ENCODE results near the gene PRDM16. TPM values are rescaled to one million over a fixed set of nuclear protein-coding genes. Genes with fewer than 3 reads are reported as not detected.

PRDM16 gene
- total and polyA plus RNA-seq, 2 of the 13 experiments (the other 11 are each of a cell fraction or from before 2014, with no cell fraction given) = 0.15 to 0.81 TPM

DNA sequence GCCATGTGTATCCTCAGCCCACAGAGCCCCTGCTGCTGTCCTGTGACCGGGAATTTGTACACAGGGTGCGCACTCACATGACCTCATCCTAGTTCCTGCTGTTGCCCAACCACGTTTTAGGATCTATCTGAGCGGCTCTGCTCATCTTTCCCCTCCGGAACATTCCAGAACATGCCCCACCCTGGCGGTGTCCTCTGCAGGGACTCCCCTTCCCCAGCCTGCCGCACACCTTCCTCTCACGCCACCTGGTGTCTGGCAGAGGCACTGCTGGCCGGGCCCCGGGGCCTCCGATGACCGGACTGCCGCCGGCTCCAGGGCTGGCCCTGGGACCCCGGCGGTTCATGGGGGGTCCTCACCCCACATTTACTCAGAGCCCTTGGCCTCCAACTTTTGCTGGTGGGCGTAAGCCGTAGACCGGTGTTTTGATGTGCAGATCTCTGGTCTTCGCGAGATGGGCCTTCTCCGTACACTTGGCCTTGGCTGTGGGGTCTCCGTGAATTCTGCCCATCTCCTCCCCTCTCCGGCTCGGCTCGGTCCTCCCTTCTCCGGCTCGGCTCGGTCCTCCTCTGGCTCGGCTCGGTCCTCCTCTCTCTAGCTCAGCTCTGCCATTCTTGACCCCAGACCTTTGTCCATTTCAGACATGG, 414.9 kb downstream of the PRDM16 start (continued):
- TF ChIP-seq, protein P1, sequence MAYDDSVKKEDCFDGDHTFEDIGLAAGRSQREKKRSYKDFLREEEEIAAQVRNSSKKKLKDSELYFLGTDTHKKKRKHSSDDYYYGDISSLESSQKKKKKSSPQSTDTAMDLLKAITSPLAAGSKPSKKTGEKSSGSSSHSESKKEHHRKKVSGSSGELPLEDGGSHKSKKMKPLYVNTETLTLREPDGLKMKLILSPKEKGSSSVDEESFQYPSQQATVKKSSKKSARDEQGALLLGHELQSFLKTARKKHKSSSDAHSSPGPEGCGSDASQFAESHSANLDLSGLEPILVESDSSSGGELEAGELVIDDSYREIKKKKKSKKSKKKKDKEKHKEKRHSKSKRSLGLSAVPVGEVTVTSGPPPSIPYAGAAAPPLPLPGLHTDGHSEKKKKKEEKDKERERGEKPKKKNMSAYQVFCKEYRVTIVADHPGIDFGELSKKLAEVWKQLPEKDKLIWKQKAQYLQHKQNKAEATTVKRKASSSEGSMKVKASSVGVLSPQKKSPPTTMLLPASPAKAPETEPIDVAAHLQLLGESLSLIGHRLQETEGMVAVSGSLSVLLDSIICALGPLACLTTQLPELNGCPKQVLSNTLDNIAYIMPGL (CRISPR knock-in tag; IDR thresholded peaks at IDR 0.05; ENCODE audit: borderline replicate concordance in 1 of 2, low read depth in 1 of 2) = 0 out of 4 replicates have a peak, but pooled peaks of 1 of the 2 experiments have one; percentile 28
- TF ChIP-seq RAD21 (CRISPR knock-in tag; IDR thresholded peaks at IDR 0.05) = peak; percentile 91
- TF ChIP-seq KDM1A (CRISPR knock-in tag; IDR thresholded peaks at IDR 0.05) = no peak
- TF ChIP-seq, protein P2, sequence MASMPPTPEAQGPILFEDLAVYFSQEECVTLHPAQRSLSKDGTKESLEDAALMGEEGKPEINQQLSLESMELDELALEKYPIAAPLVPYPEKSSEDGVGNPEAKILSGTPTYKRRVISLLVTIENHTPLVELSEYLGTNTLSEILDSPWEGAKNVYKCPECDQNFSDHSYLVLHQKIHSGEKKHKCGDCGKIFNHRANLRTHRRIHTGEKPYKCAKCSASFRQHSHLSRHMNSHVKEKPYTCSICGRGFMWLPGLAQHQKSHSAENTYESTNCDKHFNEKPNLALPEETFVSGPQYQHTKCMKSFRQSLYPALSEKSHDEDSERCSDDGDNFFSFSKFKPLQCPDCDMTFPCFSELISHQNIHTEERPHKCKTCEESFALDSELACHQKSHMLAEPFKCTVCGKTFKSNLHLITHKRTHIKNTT (CRISPR knock-in tag; IDR thresholded peaks at IDR 0.05) = 0 out of 2 replicates have a peak, but pooled peaks have one; percentile 40
- 0 out of 2 replicates have a peak, but pooled peaks have one; percentile 56 for TF ChIP-seq SSRP1 (CRISPR knock-in tag; IDR thresholded peaks at IDR 0.05)
- peak; percentile 60; the same call in 1 of the 2 replicates for TF ChIP-seq HOXA5 (CRISPR knock-in tag; IDR thresholded peaks at IDR 0.05)
- peak; percentile 31; the same call in 1 of the 2 replicates for TF ChIP-seq PHF8 (CRISPR knock-in tag; IDR thresholded peaks at IDR 0.05)
- TF ChIP-seq ZNF629 (CRISPR knock-in tag; conservative IDR thresholded peaks at IDR 0.05) = 0 out of 2 replicates have a peak, but pooled peaks have one; percentile 16
- TF ChIP-seq STAG1 (CRISPR knock-in tag; IDR thresholded peaks at IDR 0.05) = peak; percentile 84
- TF ChIP-seq, protein P3, sequence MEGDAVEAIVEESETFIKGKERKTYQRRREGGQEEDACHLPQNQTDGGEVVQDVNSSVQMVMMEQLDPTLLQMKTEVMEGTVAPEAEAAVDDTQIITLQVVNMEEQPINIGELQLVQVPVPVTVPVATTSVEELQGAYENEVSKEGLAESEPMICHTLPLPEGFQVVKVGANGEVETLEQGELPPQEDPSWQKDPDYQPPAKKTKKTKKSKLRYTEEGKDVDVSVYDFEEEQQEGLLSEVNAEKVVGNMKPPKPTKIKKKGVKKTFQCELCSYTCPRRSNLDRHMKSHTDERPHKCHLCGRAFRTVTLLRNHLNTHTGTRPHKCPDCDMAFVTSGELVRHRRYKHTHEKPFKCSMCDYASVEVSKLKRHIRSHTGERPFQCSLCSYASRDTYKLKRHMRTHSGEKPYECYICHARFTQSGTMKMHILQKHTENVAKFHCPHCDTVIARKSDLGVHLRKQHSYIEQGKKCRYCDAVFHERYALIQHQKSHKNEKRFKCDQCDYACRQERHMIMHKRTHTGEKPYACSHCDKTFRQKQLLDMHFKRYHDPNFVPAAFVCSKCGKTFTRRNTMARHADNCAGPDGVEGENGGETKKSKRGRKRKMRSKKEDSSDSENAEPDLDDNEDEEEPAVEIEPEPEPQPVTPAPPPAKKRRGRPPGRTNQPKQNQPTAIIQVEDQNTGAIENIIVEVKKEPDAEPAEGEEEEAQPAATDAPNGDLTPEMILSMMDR (CRISPR knock-in tag; IDR thresholded peaks at IDR 0.05) = peak; percentile 94
- no peak for TF ChIP-seq ZBTB21 (CRISPR knock-in tag; IDR thresholded peaks at IDR 0.05)
- TF ChIP-seq SALL1 (CRISPR knock-in tag; IDR thresholded peaks at IDR 0.05) = peak; percentile 34; the same call in 1 of the 2 replicates
- 0 out of 2 replicates have a peak, but pooled peaks have one; percentile 17 for TF ChIP-seq HNRNPL (IDR thresholded peaks at IDR 0.05; ENCODE audit: low read depth, low read length)
- TF ChIP-seq, protein P4, sequence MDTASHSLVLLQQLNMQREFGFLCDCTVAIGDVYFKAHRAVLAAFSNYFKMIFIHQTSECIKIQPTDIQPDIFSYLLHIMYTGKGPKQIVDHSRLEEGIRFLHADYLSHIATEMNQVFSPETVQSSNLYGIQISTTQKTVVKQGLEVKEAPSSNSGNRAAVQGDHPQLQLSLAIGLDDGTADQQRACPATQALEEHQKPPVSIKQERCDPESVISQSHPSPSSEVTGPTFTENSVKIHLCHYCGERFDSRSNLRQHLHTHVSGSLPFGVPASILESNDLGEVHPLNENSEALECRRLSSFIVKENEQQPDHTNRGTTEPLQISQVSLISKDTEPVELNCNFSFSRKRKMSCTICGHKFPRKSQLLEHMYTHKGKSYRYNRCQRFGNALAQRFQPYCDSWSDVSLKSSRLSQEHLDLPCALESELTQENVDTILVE (CRISPR knock-in tag; IDR thresholded peaks at IDR 0.05) = no peak
- TF ChIP-seq WIZ (CRISPR knock-in tag; IDR thresholded peaks at IDR 0.05) = no peak
- TF ChIP-seq MEF2D (CRISPR knock-in tag; IDR thresholded peaks at IDR 0.05) = 0 out of 2 replicates have a peak, but pooled peaks have one; percentile 25
- TF ChIP-seq ZNF430 (CRISPR knock-in tag; IDR thresholded peaks at IDR 0.05) = peak; percentile 50; the same call in 1 of the 2 replicates
- peak; percentile 45 for TF ChIP-seq HOXA3 (CRISPR knock-in tag; IDR thresholded peaks at IDR 0.05)
- TF ChIP-seq KDM2A (CRISPR knock-in tag; IDR thresholded peaks at IDR 0.05; ENCODE audit: borderline replicate concordance, low read depth) = peak; percentile 85; the same call in 1 of the 2 replicates
- TF ChIP-seq, protein P5, sequence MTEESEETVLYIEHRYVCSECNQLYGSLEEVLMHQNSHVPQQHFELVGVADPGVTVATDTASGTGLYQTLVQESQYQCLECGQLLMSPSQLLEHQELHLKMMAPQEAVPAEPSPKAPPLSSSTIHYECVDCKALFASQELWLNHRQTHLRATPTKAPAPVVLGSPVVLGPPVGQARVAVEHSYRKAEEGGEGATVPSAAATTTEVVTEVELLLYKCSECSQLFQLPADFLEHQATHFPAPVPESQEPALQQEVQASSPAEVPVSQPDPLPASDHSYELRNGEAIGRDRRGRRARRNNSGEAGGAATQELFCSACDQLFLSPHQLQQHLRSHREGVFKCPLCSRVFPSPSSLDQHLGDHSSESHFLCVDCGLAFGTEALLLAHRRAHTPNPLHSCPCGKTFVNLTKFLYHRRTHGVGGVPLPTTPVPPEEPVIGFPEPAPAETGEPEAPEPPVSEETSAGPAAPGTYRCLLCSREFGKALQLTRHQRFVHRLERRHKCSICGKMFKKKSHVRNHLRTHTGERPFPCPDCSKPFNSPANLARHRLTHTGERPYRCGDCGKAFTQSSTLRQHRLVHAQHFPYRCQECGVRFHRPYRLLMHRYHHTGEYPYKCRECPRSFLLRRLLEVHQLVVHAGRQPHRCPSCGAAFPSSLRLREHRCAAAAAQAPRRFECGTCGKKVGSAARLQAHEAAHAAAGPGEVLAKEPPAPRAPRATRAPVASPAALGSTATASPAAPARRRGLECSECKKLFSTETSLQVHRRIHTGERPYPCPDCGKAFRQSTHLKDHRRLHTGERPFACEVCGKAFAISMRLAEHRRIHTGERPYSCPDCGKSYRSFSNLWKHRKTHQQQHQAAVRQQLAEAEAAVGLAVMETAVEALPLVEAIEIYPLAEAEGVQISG (CRISPR knock-in tag; IDR thresholded peaks at IDR 0.05) = 0 out of 2 replicates have a peak, but pooled peaks have one; percentile 17
- peak; percentile 56; the same call in 1 of the 2 replicates for TF ChIP-seq ZFP90 (CRISPR knock-in tag; IDR thresholded peaks at IDR 0.05; ENCODE audit: borderline replicate concordance)
